ENCODE data around the gene CSTPP1. TPM values are rescaled to one million over a fixed set of nuclear protein-coding genes. Genes with fewer than 3 reads are reported as not detected.

The CSTPP1 gene
- total RNA-seq, 4 donors from 2014 or later: 19.1 to 27.0 (median 21.8) TPM

GRCh38 chr11:47147250-47147649 lies 210.7 kb downstream of the CSTPP1 start:
- no peaks in the 10 kb centered on the region for H3K9me3 ChIP-seq
- H3K36me3 ChIP-seq: no peaks in the 10 kb centered on the region
- ATAC-seq: no peak
- no peak overlapping the region for H3K27ac ChIP-seq
- H3K27me3 ChIP-seq: no peaks in the 10 kb centered on the region
- WGBS, 2 donors (ENCODE audit: low coverage in 1 of 2): 67% methylated on average over 2 of the region's 2 CpGs; no CpG with 5 or more reads in 1 of the 2 donors
- TF ChIP-seq POLR2AphosphoS5 (IDR thresholded peaks at IDR 0.05): no peak
- TF ChIP-seq EP300 (IDR thresholded peaks at IDR 0.05): no peak
- peaks cover 0 to 32% (median 11%) of the 10 kb centered on the region in 3 donors for H3K4me1 ChIP-seq
- no peak overlapping the region for H3K4me3 ChIP-seq

GRCh38 chr11:47147681-47148080 lies 211.1 kb downstream of the CSTPP1 start:
- no peaks in the 10 kb centered on the region for H3K27me3 ChIP-seq
- TF ChIP-seq POLR2AphosphoS5 (IDR thresholded peaks at IDR 0.05) (no peak), POLR2A (IDR thresholded peaks at IDR 0.05) (no peak), CTCF (IDR thresholded peaks at IDR 0.05) (no peak), EP300 (IDR thresholded peaks at IDR 0.05) (no peak)
- no peak overlapping the region for H3K4me3 ChIP-seq
- no peak overlapping the region for H3K27ac ChIP-seq
- no peaks in the 10 kb centered on the region for H3K9me3 ChIP-seq
- H3K4me1 ChIP-seq: peaks cover 0 to 34% (median 13%) of the 10 kb centered on the region in 3 donors
- 92 to 93% methylated on average over 3 to 4 of the region's 7 CpGs for WGBS, 2 donors (ENCODE audit: low coverage in 1 of 2)
- no peaks in the 10 kb centered on the region for H3K36me3 ChIP-seq
- no peak for ATAC-seq

GRCh38 chr11:47148270-47148669 lies 211.7 kb downstream of the CSTPP1 start:
- no peak overlapping the region for H3K27ac ChIP-seq
- H3K4me1 ChIP-seq: peaks cover 0 to 34% (median 17%) of the 10 kb centered on the region in 3 donors
- H3K36me3 ChIP-seq: no peaks in the 10 kb centered on the region
- no peaks in the 10 kb centered on the region for H3K9me3 ChIP-seq
- no peak overlapping the region for H3K4me3 ChIP-seq
- TF ChIP-seq POLR2AphosphoS5 (IDR thresholded peaks at IDR 0.05): no peak
- TF ChIP-seq CTCF (IDR thresholded peaks at IDR 0.05): no peak
- no peak for TF ChIP-seq POLR2A (IDR thresholded peaks at IDR 0.05)
- TF ChIP-seq EP300 (IDR thresholded peaks at IDR 0.05): no peak
- no peaks in the 10 kb centered on the region for H3K27me3 ChIP-seq
- no peak for ATAC-seq
- WGBS, 2 donors (ENCODE audit: low coverage in 1 of 2): 94% methylated on average over 3 of the region's 4 CpGs; no CpG with 5 or more reads in 1 of the 2 donors

GRCh38 chr11:47148903-47149531 lies 212.5 kb downstream of the CSTPP1 start:
- TF ChIP-seq EP300 (IDR thresholded peaks at IDR 0.05) (no peak), POLR2A (IDR thresholded peaks at IDR 0.05) (no peak), POLR2AphosphoS5 (IDR thresholded peaks at IDR 0.05) (no peak), CTCF (IDR thresholded peaks at IDR 0.05) (no peak)
- Histone ChIP-seq H3K27ac (peak overlapping the region in 1 of 4 donors; percentile 39), H3K9me3 (no peaks in the 10 kb centered on the region), H3K4me1 (peaks cover 0 to 35% (median 21%) of the 10 kb centered on the region in 3 donors), H3K27me3 (no peaks in the 10 kb centered on the region), H3K4me3 (no peak overlapping the region), H3K36me3 (no peaks in the 10 kb centered on the region)
- peak; percentile 45 for ATAC-seq
- WGBS, 2 donors (ENCODE audit: low coverage in 1 of 2): 48 to 58% methylated on average over 2 to 4 of the region's 10 CpGs

- peaks cover 0 to 35% (median 21%) of the 10 kb centered on the region in 3 donors for H3K4me1 ChIP-seq
- TF ChIP-seq CTCF (IDR thresholded peaks at IDR 0.05): no peak
- no peak for TF ChIP-seq POLR2A (IDR thresholded peaks at IDR 0.05)
- TF ChIP-seq POLR2AphosphoS5 (IDR thresholded peaks at IDR 0.05): no peak
- no peak for TF ChIP-seq EP300 (IDR thresholded peaks at IDR 0.05)
- no peaks in the 10 kb centered on the region for H3K9me3 ChIP-seq
- H3K27me3 ChIP-seq: no peaks in the 10 kb centered on the region
- WGBS, 2 donors (ENCODE audit: low coverage in 1 of 2): 57 to 64% methylated on average over 1 to 2 of the region's 2 CpGs
- no peaks in the 10 kb centered on the region for H3K36me3 ChIP-seq
- H3K27ac ChIP-seq: no peak overlapping the region
- no peak overlapping the region for H3K4me3 ChIP-seq
- no peak for ATAC-seq
These were observed 213.2 kb downstream of the CSTPP1 start for GRCh38 chr11:47149782-47150181.

Measured in gastroesophageal sphincter (tissue), 4 donors.